A549 (cell line): ENCODE data around the gene MAN2C1. TPM values are rescaled to one million over a fixed set of nuclear protein-coding genes. Genes with fewer than 3 reads are reported as not detected.

Experiments used
- ATAC-seq, 2 experiments: fragments of 200-7000 bp in 1 of 2; fragments of >200 bp in 1 of 2; cut with Nextera tagmentation in 1 of 2; cut with Tn5 transposase in 1 of 2; 3 replicates each; pipeline versions ENCODE4 v1.8.0 to v1.9.1; 2018 to 2020; ENCODE audit warnings: mild to moderate bottlenecking in 1 of 2, moderate library complexity in 1 of 2
- CTCF ChIA-PET: fragments of 300-600 bp; sonication (Branson Sonifier 250); formaldehyde crosslinking; extraction: SDS; loops from one replicate; lab custom pipeline; 2021; ENCODE audit warnings: antibody characterized with exemption, inconsistent platforms; lab: Yijun Ruan, JAX
- POLR2A ChIA-PET: fragments of 350-600 bp; formaldehyde crosslinking; extraction: SDS; loops from one replicate; lab custom pipeline; 2021; ENCODE audit warnings: antibody characterized with exemption, inconsistent platforms; lab: Yijun Ruan, JAX
- DNase-seq, 2 experiments: peaks; one replicate each; pipeline versions ENCODE4 v3.0.0 to v3.0.0-alpha.2; 2011 to 2016; ENCODE audit warnings: low read depth in 1 of 2, low spot score in 1 of 2
- FAIRE-seq: peaks from 2 replicates; lab custom pipeline; 2011; peaks lifted over from hg19 to GRCh38; lab: Jason Lieb, UNC
- H3K27ac ChIP-seq, 2 experiments: fragments of >200 bp; sonication (Bioruptor Twin); formaldehyde crosslinking; 3 replicates each; pipeline ENCODE4 v1.5.1; 2016 to 2017
- H3K4me1 ChIP-seq: fragments of >200 bp; sonication (Bioruptor Twin); formaldehyde crosslinking; 3 replicates; pipeline ENCODE4 v1.6.1; 2016
- H3K4me2 ChIP-seq: fragments of >200 bp; sonication (Bioruptor Twin); formaldehyde crosslinking; 3 replicates; pipeline ENCODE4 v1.6.1; 2016
- H3K4me3 ChIP-seq: fragments of >200 bp; sonication (Bioruptor Twin); formaldehyde crosslinking; 3 replicates; pipeline ENCODE4 v1.5.1; 2016
- H3K9me3 ChIP-seq: fragments of >200 bp; sonication (Bioruptor Twin); formaldehyde crosslinking; 3 replicates; pipeline ENCODE4 v1.6.1; 2016
- CBX8 ChIP-seq: fragments of 200-600 bp; sonication (generic); IDR thresholded peaks from 2 replicates; pipeline ENCODE4 v1.6.1; 2016
- EHMT2 ChIP-seq: fragments of 200-600 bp; sonication (generic); IDR thresholded peaks from 2 replicates; pipeline ENCODE4 v1.6.1; 2016; ENCODE audit warnings: antibody characterized with exemption, low read depth, mild to moderate bottlenecking, moderate library complexity
- FOSL2 ChIP-seq, 2 experiments: fragments of 450-650 bp in 1 of 2; fragments of >200 bp in 1 of 2; sonication (Bioruptor Twin) in 1 of 2; formaldehyde crosslinking; IDR thresholded peaks; 2 replicates each; pipeline versions ENCODE4 v1.5.0 to v1.6.1; 2016 to 2020; ENCODE audit warnings: mild to moderate bottlenecking in 1 of 2, moderate library complexity in 1 of 2
- HOXA7 ChIP-seq: fragments of 250-450 bp; sonication (Bioruptor Pico); IDR thresholded peaks from 2 replicates; pipeline ENCODE4 v1.5.0; 2020; ENCODE audit warnings: mild to moderate bottlenecking, moderate library complexity
- HOXB5 ChIP-seq: fragments of 250-450 bp; sonication (Bioruptor Pico); IDR thresholded peaks from 2 replicates; pipeline ENCODE4 v1.5.0; 2020; ENCODE audit warnings: mild to moderate bottlenecking, moderate library complexity
- JUN ChIP-seq, 2 experiments: fragments of >200 bp; sonication (Bioruptor Twin); formaldehyde crosslinking; IDR thresholded peaks; 2 replicates in 1 of 2; 3 replicates in 1 of 2; pipeline ENCODE4 v1.6.1; 2016 to 2017
- JUNB ChIP-seq: fragments of >200 bp; sonication (Bioruptor Twin); formaldehyde crosslinking; IDR thresholded peaks from 2 replicates; pipeline ENCODE4 v1.6.1; 2016
- KDM1A ChIP-seq: fragments of 200-600 bp; sonication (generic); IDR thresholded peaks from 2 replicates; pipeline ENCODE4 v1.6.1; 2016; ENCODE audit warnings: low read depth, mild to moderate bottlenecking
- KDM5A ChIP-seq: fragments of 200-600 bp; sonication (generic); IDR thresholded peaks from 2 replicates; pipeline ENCODE4 v1.6.1; 2016; ENCODE audit warnings: antibody characterized with exemption, mild to moderate bottlenecking
- MAFK ChIP-seq: fragments of 450-650 bp; IDR thresholded peaks from 2 replicates; pipeline ENCODE4 v1.6.1; 2014; ENCODE audit not compliant: partially characterized antibody
- MAZ ChIP-seq: fragments of 150-350 bp; IDR thresholded peaks from 2 replicates; pipeline ENCODE4 v1.6.1; 2014; ENCODE audit warnings: antibody characterized with exemption, low read depth, low read length, borderline replicate concordance
- MYC ChIP-seq: IDR thresholded peaks from 2 replicates; pipeline ENCODE4 v1.6.1; 2012; ENCODE audit warnings: mild to moderate bottlenecking, inconsistent platforms, low read length, improper control_type of control experiment, borderline replicate concordance
- NPAS2 ChIP-seq: fragments of 250-450 bp; sonication (Bioruptor Pico); IDR thresholded peaks from 2 replicates; pipeline ENCODE4 v1.8.0; 2022; ENCODE audit warnings: mild to moderate bottlenecking, moderate library complexity, borderline replicate concordance
- NR3C1 ChIP-seq: fragments of >200 bp; sonication (Bioruptor Twin); formaldehyde crosslinking; IDR thresholded peaks from 3 replicates; pipeline ENCODE4 v1.6.1; 2017
- PBX3 ChIP-seq: IDR thresholded peaks from 2 replicates; pipeline ENCODE4 v1.6.1; 2012
- POLR2A ChIP-seq: IDR thresholded peaks from 2 replicates; pipeline ENCODE4 v1.6.1; 2012; ENCODE audit warnings: mild to moderate bottlenecking, low read length
- RAD21 ChIP-seq, 2 experiments: fragments of >200 bp in 1 of 2; sonication (Bioruptor Twin) in 1 of 2; formaldehyde crosslinking in 1 of 2; IDR thresholded peaks in 1 of 2; conservative IDR thresholded peaks in 1 of 2; 2 replicates in 1 of 2; 3 replicates in 1 of 2; pipeline ENCODE4 v1.6.1; 2012 to 2018; ENCODE audit warnings: inconsistent platforms in 1 of 2
- REST ChIP-seq: fragments of 200-600 bp; sonication (generic); IDR thresholded peaks from 2 replicates; pipeline ENCODE4 v1.6.1; 2016; ENCODE audit warnings: antibody characterized with exemption, mild to moderate bottlenecking, moderate library complexity
- RFX5 ChIP-seq: fragments of 450-650 bp; IDR thresholded peaks from 2 replicates; pipeline ENCODE4 v1.7.1; 2014; ENCODE audit warnings: antibody characterized with exemption, mild to moderate bottlenecking, moderate library complexity
- SREBF2 ChIP-seq: fragments of 450-650 bp; IDR thresholded peaks from 2 replicates; pipeline ENCODE4 v1.6.1; 2014; ENCODE audit warnings: mild to moderate bottlenecking, moderate library complexity
- ZC3H11A ChIP-seq: fragments of 450-650 bp; IDR thresholded peaks from 2 replicates; pipeline ENCODE4 v1.6.1; 2014; ENCODE audit warnings: antibody characterized with exemption, mild to moderate bottlenecking
- ZSCAN20 ChIP-seq: fragments of 250-450 bp; sonication (Bioruptor Pico); IDR thresholded peaks from 2 replicates; pipeline ENCODE4 v1.8.0; 2022; ENCODE audit warnings: mild to moderate bottlenecking, moderate library complexity
- WGBS: methylation state at CpG from one replicate; pipeline ENCODE4 v1.1.6; 2017; ENCODE audit errors: missing lambda C conversion rate; 5-methylcytosine and 5-hydroxymethylcytosine counted together
- polyA plus RNA-seq, 4 experiments: library from polyadenylated mRNA; depleted of rRNA in 3 of 4; stranded (reverse); fragments of >200 nt; fragmentation: RNase III in 1 of 4; extraction: RNeasy Plus Mini Kit Qiagen cat#74134 plus additional on column Dnase treatment in 1 of 4; gene quantifications; 2 replicates in 3 of 4; 3 replicates in 1 of 4; pipeline ENCODE4 v1.2.3, GENCODE V29; 2011 to 2017
- TF ChIP-seq, protein P1 (sequence below): fragments of >200 bp; sonication (Bioruptor Twin); formaldehyde crosslinking; IDR thresholded peaks from 3 replicates; pipeline ENCODE4 v1.5.1; 2016

The MAN2C1 gene
- polyA plus RNA-seq, 2 of the 4 experiments (the other 2 are of a cell fraction) = 47.7 to 117 TPM

- Histone ChIP-seq H3K4me2 (no peak overlapping the region), H3K27ac (no peak overlapping the region), H3K4me3 (no peak overlapping the region), H3K9me3 (no peaks in the 10 kb centered on the region), H3K4me1 (no peaks in the 10 kb centered on the region)
- 0 out of 5 replicates have a peak, but pooled peaks of 1 of the 2 experiments have one; percentile 8 for TF ChIP-seq RAD21 (conservative IDR thresholded peaks at IDR 0.05 in 1 of 2, IDR thresholded peaks at IDR 0.05 in 1 of 2)
- no peak for TF ChIP-seq SREBF2
- ChIA-PET CTCF (interaction anchor here (0.6 to 2.6 kb wide), 3 partner anchors 21 to 547 kb away, joined by 4 to 10 read pairs (median 7); no protein-coding TSS in a partner anchor), POLR2A (interaction anchor here (0.5 kb wide), 1 partner anchor 219 kb away, joined by 3 read pairs; no protein-coding TSS in a partner anchor)
- DNase-seq = no peak
- ATAC-seq = peak in 1 of 2 experiments; percentile 36; a peak in 3 of 6 replicates
- no peak for FAIRE-seq
- WGBS = 60% methylated on average over 10 of the region's 10 CpGs
Observed at GRCh38 chr15:75328493-75329314, 39.7 kb downstream of the MAN2C1 start.

DNA sequence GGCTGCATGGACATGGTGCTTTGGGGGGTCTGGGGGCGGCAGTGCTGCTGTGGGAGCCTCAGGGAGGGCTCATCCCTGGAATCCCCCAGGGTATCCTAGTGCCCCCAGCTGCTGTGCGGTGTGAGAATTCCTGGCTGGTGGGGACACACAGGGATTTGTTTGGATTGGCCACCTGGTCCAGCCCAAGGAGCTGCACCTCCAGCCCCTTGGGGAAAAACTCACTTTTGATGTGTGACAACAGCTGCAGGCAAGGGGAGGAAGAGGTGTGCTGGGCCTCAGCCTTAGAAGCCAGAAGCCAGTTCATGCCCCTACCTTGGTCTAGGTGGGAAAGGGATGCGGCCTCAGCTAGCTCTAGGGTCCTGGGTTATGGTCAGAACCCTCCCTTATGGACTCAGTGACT is 40.9 kb downstream of the MAN2C1 start:
- POLR2A ChIA-PET = no interaction called here
- no peak for ATAC-seq
- Histone ChIP-seq H3K4me1 (no peaks in the 10 kb centered on the region), H3K4me3 (no peak overlapping the region)
- TF ChIP-seq ZSCAN20 (CRISPR knock-in tag) = no peak
- TF ChIP-seq FOSL2 (IDR thresholded peaks at IDR 0.05) = no peak
- TF ChIP-seq FOSL2 (CRISPR knock-in tag; IDR thresholded peaks at IDR 0.05) = no peak
- TF ChIP-seq JUNB = no peak
- no peak for TF ChIP-seq MAFK
- no peak for TF ChIP-seq PBX3
- no peak for TF ChIP-seq JUN (IDR thresholded peaks at IDR 0.05)
- no peak for TF ChIP-seq MAZ
- TF ChIP-seq, protein P1, sequence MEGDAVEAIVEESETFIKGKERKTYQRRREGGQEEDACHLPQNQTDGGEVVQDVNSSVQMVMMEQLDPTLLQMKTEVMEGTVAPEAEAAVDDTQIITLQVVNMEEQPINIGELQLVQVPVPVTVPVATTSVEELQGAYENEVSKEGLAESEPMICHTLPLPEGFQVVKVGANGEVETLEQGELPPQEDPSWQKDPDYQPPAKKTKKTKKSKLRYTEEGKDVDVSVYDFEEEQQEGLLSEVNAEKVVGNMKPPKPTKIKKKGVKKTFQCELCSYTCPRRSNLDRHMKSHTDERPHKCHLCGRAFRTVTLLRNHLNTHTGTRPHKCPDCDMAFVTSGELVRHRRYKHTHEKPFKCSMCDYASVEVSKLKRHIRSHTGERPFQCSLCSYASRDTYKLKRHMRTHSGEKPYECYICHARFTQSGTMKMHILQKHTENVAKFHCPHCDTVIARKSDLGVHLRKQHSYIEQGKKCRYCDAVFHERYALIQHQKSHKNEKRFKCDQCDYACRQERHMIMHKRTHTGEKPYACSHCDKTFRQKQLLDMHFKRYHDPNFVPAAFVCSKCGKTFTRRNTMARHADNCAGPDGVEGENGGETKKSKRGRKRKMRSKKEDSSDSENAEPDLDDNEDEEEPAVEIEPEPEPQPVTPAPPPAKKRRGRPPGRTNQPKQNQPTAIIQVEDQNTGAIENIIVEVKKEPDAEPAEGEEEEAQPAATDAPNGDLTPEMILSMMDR = no peak
- TF ChIP-seq EHMT2 = no peak
- TF ChIP-seq KDM5A = no peak
- TF ChIP-seq POLR2A = no peak
- TF ChIP-seq, all 56 proteins: peak for 0
- Histone ChIP-seq H3K9me3 (no peaks in the 10 kb centered on the region), H3K27ac (no peak overlapping the region), H3K4me2 (no peak overlapping the region)
- no peak for FAIRE-seq
- CTCF ChIA-PET = interaction anchor here (1.4 to 2.6 kb wide), 2 partner anchors 20 to 126 kb away, joined by 3 to 10 read pairs; partner anchors contain the start of gene C15orf39
- DNase-seq = no peak
- WGBS = 57% methylated on average over 3 of the region's 3 CpGs

- POLR2A ChIA-PET = no interaction called here
Observed at GRCh38 chr15:75327005-75327404, 41.4 kb downstream of the MAN2C1 start.

More at GRCh38 chr15:75327005-75327404, 41.4 kb downstream of the MAN2C1 start:
- H3K27ac ChIP-seq = no peak overlapping the region
- no peak overlapping the region for H3K4me3 ChIP-seq
- no peaks in the 10 kb centered on the region for H3K4me1 ChIP-seq
- H3K4me2 ChIP-seq = no peak overlapping the region
- ATAC-seq (peak; percentile 40 to 55; a peak in 2 of 6 replicates), FAIRE-seq (no peak), DNase-seq (no peak)
- CTCF ChIA-PET = interaction anchor here (1.1 to 2.6 kb wide), 3 partner anchors 19 to 125 kb away, joined by 3 to 10 read pairs (median 3); partner anchors contain the start of gene C15orf39
- WGBS = 59% methylated on average over 4 of the region's 4 CpGs
- H3K9me3 ChIP-seq = no peaks in the 10 kb centered on the region
- TF ChIP-seq MYC = no peak
- no peak for TF ChIP-seq KDM1A
- no peak for TF ChIP-seq HOXA7 (CRISPR knock-in tag)
- no peak for TF ChIP-seq CBX8
- TF ChIP-seq HOXB5 (CRISPR knock-in tag) = no peak
- no peak for TF ChIP-seq REST
- no peak for TF ChIP-seq NPAS2 (CRISPR knock-in tag)
- TF ChIP-seq RFX5 = no peak
- TF ChIP-seq SREBF2 = no peak
- TF ChIP-seq NR3C1 = no peak
- TF ChIP-seq ZC3H11A = no peak
